HEK293T (cell line): ENCODE results near the gene TMEM259.

ENCODE experiments used
- CTCF ChIA-PET: fragments of 350-600 bp; formaldehyde crosslinking; extraction: SDS; loops from one replicate; lab custom pipeline; 2021; ENCODE audit warnings: antibody characterized with exemption, inconsistent platforms; lab: Yijun Ruan, JAX
- POLR2A ChIA-PET: fragments of 350-600 bp; formaldehyde crosslinking; extraction: SDS; loops from one replicate; lab custom pipeline; 2020; ENCODE audit warnings: antibody characterized with exemption, inconsistent platforms; lab: Yijun Ruan, JAX
- DNase-seq: peaks from one replicate; pipeline ENCODE4 v3.0.0; 2012; ENCODE audit warnings: mixed read lengths; ENCODE audit errors: extremely low spot score
- ARNT ChIP-seq: fragments of 450-650 bp; IDR thresholded peaks from 2 replicates; pipeline ENCODE4 v1.6.1; 2017; ENCODE audit warnings: mild to moderate bottlenecking
- BHLHE40 ChIP-seq: fragments of 450-650 bp; IDR thresholded peaks from 2 replicates; pipeline ENCODE4 v1.6.1; 2016; ENCODE audit warnings: mild to moderate bottlenecking, moderate library complexity, borderline replicate concordance
- CTBP1 ChIP-seq: fragments of 450-650 bp; IDR thresholded peaks from 2 replicates; pipeline ENCODE4 v1.6.1; 2016; ENCODE audit warnings: borderline replicate concordance
- ELF4 ChIP-seq: fragments of 450-650 bp; IDR thresholded peaks from 2 replicates; pipeline ENCODE4 v1.6.1; 2017; ENCODE audit warnings: antibody characterized with exemption
- FOXA1 ChIP-seq: fragments of 450-650 bp; IDR thresholded peaks from 2 replicates; pipeline ENCODE4 v1.6.1; 2016; ENCODE audit warnings: mild to moderate bottlenecking
- FOXK2 ChIP-seq: fragments of 450-650 bp; IDR thresholded peaks from 2 replicates; pipeline ENCODE4 v1.6.1; 2016; ENCODE audit warnings: mild to moderate bottlenecking
- FOXM1 ChIP-seq: fragments of 450-650 bp; IDR thresholded peaks from 2 replicates; pipeline ENCODE4 v1.6.1; 2017; ENCODE audit warnings: mild to moderate bottlenecking, borderline replicate concordance
- HDGF ChIP-seq: fragments of 450-650 bp; IDR thresholded peaks from 2 replicates; pipeline ENCODE4 v1.6.1; 2017; ENCODE audit warnings: antibody characterized with exemption, borderline replicate concordance
- L3MBTL2 ChIP-seq: fragments of 450-650 bp; conservative IDR thresholded peaks from 2 replicates; pipeline ENCODE4 v1.6.1; 2016; ENCODE audit warnings: mild to moderate bottlenecking
- LEF1 ChIP-seq: fragments of 450-650 bp; IDR thresholded peaks from 2 replicates; pipeline ENCODE4 v1.6.1; 2017; ENCODE audit warnings: mild to moderate bottlenecking, borderline replicate concordance
- NFRKB ChIP-seq: fragments of 450-650 bp; IDR thresholded peaks from 2 replicates; pipeline ENCODE4 v1.6.1; 2016; ENCODE audit warnings: mild to moderate bottlenecking, moderate library complexity
- SP1 ChIP-seq: fragments of 450-650 bp; IDR thresholded peaks from 2 replicates; pipeline ENCODE4 v1.6.1; 2017
- SUZ12 ChIP-seq: fragments of 450-650 bp; IDR thresholded peaks from 2 replicates; pipeline ENCODE4 v1.6.1; 2016; ENCODE audit warnings: mild to moderate bottlenecking
- TARDBP ChIP-seq: fragments of 450-650 bp; IDR thresholded peaks from 2 replicates; pipeline ENCODE4 v1.6.1; 2016
- ZNF384 ChIP-seq: fragments of 450-650 bp; IDR thresholded peaks from 2 replicates; pipeline ENCODE4 v1.6.1; 2016
- TF ChIP-seq, protein P1 (sequence below): fragments of 450-650 bp; IDR thresholded peaks from 2 replicates; pipeline ENCODE4 v1.6.1; 2016

The TMEM259 gene

DNA sequence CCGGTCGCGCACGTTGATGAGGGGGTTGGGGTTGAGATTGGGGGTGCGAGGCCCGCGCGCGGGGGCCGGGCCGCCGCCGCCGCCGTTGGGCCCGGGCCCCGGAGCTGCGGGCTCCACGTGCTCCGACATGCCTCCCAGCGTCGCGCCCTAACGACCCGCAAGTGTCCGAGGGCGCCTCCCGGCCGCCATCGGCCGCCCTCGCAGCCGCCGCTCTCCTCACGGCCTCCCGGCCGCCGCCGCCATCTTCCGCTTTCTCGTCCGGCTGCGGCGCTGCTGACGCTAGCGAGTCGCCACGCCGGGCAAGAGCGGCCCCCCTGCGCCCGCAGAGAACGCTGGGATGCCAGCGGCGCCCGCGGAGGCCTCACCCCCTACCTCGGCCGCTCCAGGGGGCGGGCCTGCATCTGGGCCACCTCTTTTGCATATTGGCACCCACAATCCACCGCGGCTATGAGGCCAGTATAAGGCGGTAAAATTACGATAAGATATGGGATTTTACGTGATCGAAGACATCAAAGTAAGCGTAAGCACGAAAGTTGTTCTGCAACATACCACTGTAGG lies at the start of gene TMEM259:
Gene TMEM259, minus strand, starts transcription at position 256 of the 558 bp plus-strand sequence. Its CDS starts 127 bp downstream, at position 129.
- TF ChIP-seq FOXM1 (0 out of 2 replicates have a peak, but pooled peaks have one; percentile 9), LEF1 (peak; percentile 70)
- TF ChIP-seq, protein P1, sequence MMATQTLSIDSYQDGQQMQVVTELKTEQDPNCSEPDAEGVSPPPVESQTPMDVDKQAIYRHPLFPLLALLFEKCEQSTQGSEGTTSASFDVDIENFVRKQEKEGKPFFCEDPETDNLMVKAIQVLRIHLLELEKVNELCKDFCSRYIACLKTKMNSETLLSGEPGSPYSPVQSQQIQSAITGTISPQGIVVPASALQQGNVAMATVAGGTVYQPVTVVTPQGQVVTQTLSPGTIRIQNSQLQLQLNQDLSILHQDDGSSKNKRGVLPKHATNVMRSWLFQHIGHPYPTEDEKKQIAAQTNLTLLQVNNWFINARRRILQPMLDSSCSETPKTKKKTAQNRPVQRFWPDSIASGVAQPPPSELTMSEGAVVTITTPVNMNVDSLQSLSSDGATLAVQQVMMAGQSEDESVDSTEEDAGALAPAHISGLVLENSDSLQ = no peak
- ChIA-PET CTCF (interaction anchor here (0.6 kb wide), 1 partner anchor 434 kb away, joined by 4 read pairs; no protein-coding TSS in a partner anchor), POLR2A (interaction anchor here (0.6 to 4.3 kb wide), 8 partner anchors 11 to 248 kb away, joined by 3 to 16 read pairs (median 4); partner anchors contain the start of gene CIRBP)
- peak; percentile 96 for DNase-seq

- ChIA-PET CTCF (no interaction called here), POLR2A (interaction anchor here (1.4 kb wide), 1 partner anchor 199 kb away, joined by 3 read pairs; the partner anchor contains the start of gene CIRBP)
- TF ChIP-seq ARNT = no peak
- TF ChIP-seq FOXM1 = no peak
- TF ChIP-seq TARDBP = no peak
- TF ChIP-seq NFRKB = no peak
- TF ChIP-seq SUZ12 = no peak
- TF ChIP-seq LEF1 = no peak
- DNase-seq = no peak
These were observed 49.6 kb upstream of the TMEM259 start for GRCh38 chr19:1070576-1070930.

DNA sequence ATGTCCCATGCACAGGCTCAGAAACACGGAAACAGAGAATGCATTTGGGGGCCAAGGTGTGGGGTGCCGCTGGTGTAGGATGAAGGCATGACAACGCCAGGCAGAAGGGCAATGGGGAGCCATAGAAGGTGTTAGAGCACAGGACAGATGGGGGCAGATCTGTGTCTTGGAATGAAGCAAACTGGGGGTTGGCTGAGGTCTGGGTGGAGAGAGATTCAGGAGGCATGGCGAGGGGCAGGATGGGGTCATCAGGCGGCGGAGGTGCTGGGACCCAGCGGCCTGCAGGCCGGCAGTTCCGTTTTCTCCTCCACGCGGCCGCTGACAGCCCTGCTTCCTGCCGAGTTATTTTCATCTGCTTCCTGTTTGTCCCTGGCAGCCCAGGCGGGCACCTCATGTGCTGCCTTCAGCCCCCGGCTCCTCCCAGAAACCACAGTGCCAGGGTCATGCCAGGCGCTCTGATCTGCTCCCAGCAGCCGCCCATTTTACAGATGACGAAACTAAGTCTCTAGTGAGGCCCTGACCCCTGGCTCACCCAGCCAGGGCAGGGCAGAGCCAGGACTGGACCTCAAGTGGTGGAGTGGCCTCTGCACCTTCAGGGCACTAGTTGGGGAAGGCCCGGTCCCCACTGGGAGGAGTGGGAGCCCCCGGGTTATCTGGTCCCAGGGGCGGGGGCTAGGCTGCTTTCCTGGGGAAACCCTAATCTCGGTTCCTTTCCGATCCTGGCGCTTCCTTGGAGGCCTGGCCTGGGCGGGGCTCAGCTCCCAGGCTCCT lies 48.3 kb upstream of the TMEM259 start:
- CTCF ChIA-PET = no interaction called here

GRCh38 chr19:1068009-1069001 lies 47.4 kb upstream of the TMEM259 start:
- CTCF ChIA-PET = no interaction called here
- no peak for DNase-seq
- TF ChIP-seq LEF1 (no peak), FOXM1 (no peak), ARNT (no peak), BHLHE40 (no peak), NFRKB (no peak), CTBP1 (no peak), ELF4 (no peak), ZNF384 (no peak), L3MBTL2 (no peak), HDGF (no peak), FOXA1 (no peak), FOXK2 (no peak), SP1 (no peak), TARDBP (no peak), SUZ12 (no peak)
- TF ChIP-seq, protein P1 = no peak
- POLR2A ChIA-PET = interaction anchor here (1.4 to 1.8 kb wide), 2 partner anchors 16 to 55 kb away, joined by 3 to 4 read pairs; no protein-coding TSS in a partner anchor

More for the DNA sequence above, 48.3 kb upstream of the TMEM259 start:
- TF ChIP-seq TARDBP = no peak
- TF ChIP-seq NFRKB = no peak
- no peak for TF ChIP-seq ARNT
- no peak for TF ChIP-seq BHLHE40
- TF ChIP-seq FOXM1 = no peak
- POLR2A ChIA-PET = interaction anchor here (1.4 kb wide), 1 partner anchor 200 kb away, joined by 3 read pairs; the partner anchor contains the start of gene CIRBP
- DNase-seq = no peak

GRCh38 chr19:1067341-1067957 lies 46.5 kb upstream of the TMEM259 start:
- no peak for DNase-seq
- CTCF ChIA-PET = interaction anchor here (1.0 kb wide), 1 partner anchor 44 kb away, joined by 3 read pairs; no protein-coding TSS in a partner anchor
- POLR2A ChIA-PET = interaction anchor here (1.4 to 1.8 kb wide), 2 partner anchors 17 to 56 kb away, joined by 3 to 4 read pairs; no protein-coding TSS in a partner anchor
- TF ChIP-seq FOXA1 = no peak
- TF ChIP-seq SP1 = no peak
- no peak for TF ChIP-seq SUZ12
- TF ChIP-seq BHLHE40 = no peak
- TF ChIP-seq TARDBP = no peak
- TF ChIP-seq ELF4 = no peak
- TF ChIP-seq L3MBTL2 = no peak
- TF ChIP-seq, protein P1 = no peak
